ENCODE results near the gene CIROP. TPM values are rescaled to one million over a fixed set of nuclear protein-coding genes. Genes with fewer than 3 reads are reported as not detected.
A peak's percentile ranks its signal among the peaks of the same experiment; 100 is the strongest.

CIROP gene
- total RNA-seq, 1 experiment from 2014 or later, result not detected

- peaks cover 7 to 37% (median 28%) of the 10 kb centered on the region in 3 experiments for H3K36me3 Mint-ChIP-seq (ENCODE audit: insufficient read depth in 1 of 3, low read depth in 3 of 3)
- H3K18ac ChIP-seq (ENCODE audit: insufficient read length, low read depth, low read length), result no peak overlapping the region
Observed at GRCh38 chr14:23055147-23055550, 49.6 kb downstream of the CIROP start.

More at GRCh38 chr14:23055147-23055550, 49.6 kb downstream of the CIROP start:
- no CpG with 5 or more reads among the region's 12 CpGs for WGBS (ENCODE audit: extremely low coverage, insufficient read length, low lambda C conversion rate)
- no peaks in the 10 kb centered on the region for H3K79me1 ChIP-seq (ENCODE audit: insufficient read depth, low read depth, low read length, poor library complexity, severe bottlenecking)
- no peak overlapping the region for H3K9ac ChIP-seq (ENCODE audit: extremely low read depth, insufficient read length, low read length)
- H3K9me3 Mint-ChIP-seq, result no peaks in the 10 kb centered on the region
- peaks cover 15% of the 10 kb centered on the region for H3K23me2 ChIP-seq (ENCODE audit: insufficient read length, low read depth, low read length, poor library complexity, severe bottlenecking)
- H4K5ac ChIP-seq (ENCODE audit: insufficient read length, low read depth, low read length), result no peak overlapping the region
- no peak overlapping the region for H3K23ac ChIP-seq (ENCODE audit: insufficient read length, low read depth, low read length)
- H3K27me3 Mint-ChIP-seq (ENCODE audit: low read depth), result peaks cover 8% of the 10 kb centered on the region
- no peak overlapping the region for H2BK120ac ChIP-seq (ENCODE audit: low read depth, low read length, poor library complexity, severe bottlenecking)
- no peak overlapping the region for H2BK20ac ChIP-seq (ENCODE audit: low read depth, low read length, poor library complexity, severe bottlenecking)
- no peak overlapping the region for H4K8ac ChIP-seq (replicated peaks; ENCODE audit: insufficient read length, low read depth, low read length)
- H2AFZ ChIP-seq (ENCODE audit: low read length), result no peak overlapping the region
- H3K27ac ChIP-seq (ENCODE audit: insufficient read length, low read depth, low read length), result no peak overlapping the region
- H3K56ac ChIP-seq (ENCODE audit: insufficient read length, low read depth, low read length), result no peak overlapping the region
- TF ChIP-seq CTCF (conservative IDR thresholded peaks at IDR 0.05), result no peak
- H3K9me3 ChIP-seq (ENCODE audit: control insufficient read depth, low read depth, low read length), result no peaks in the 10 kb centered on the region
- no peak overlapping the region for H3K27ac Mint-ChIP-seq
- H2BK15ac ChIP-seq (ENCODE audit: low read depth, low read length), result no peak overlapping the region
- no peak overlapping the region for H3T11ph ChIP-seq (ENCODE audit: low read length)
- no peak overlapping the region for H2BK12ac ChIP-seq (ENCODE audit: insufficient read length, low read depth, low read length)
- H3K4me1 ChIP-seq (ENCODE audit: insufficient read depth, low read length), result no peaks in the 10 kb centered on the region; the same call in 1 of the 2 replicates
- H3K4me1 Mint-ChIP-seq, result peaks cover 16 to 19% of the 10 kb centered on the region in 2 experiments
- no peak overlapping the region for H3K4ac ChIP-seq (ENCODE audit: low read depth, low read length)
- DNase-seq, result no peak
- no peak overlapping the region for H3K14ac ChIP-seq (ENCODE audit: insufficient read depth, low read length)
- H2AK5ac ChIP-seq (ENCODE audit: insufficient read length, low read length), result no peak overlapping the region
- H3K79me2 ChIP-seq (ENCODE audit: insufficient read depth, low read length), result no peaks in the 10 kb centered on the region
- no peak overlapping the region for H2BK5ac ChIP-seq (ENCODE audit: insufficient read length, low read length)
- no peak overlapping the region for H4K91ac ChIP-seq (ENCODE audit: insufficient read length, low read depth, low read length)
- no peak overlapping the region for H3K4me2 ChIP-seq (ENCODE audit: insufficient read depth, insufficient read length, low read length)
- H3K27me3 ChIP-seq (ENCODE audit: insufficient read depth, low read length), result no peaks in the 10 kb centered on the region
- no peaks in the 10 kb centered on the region for H4K20me1 ChIP-seq (ENCODE audit: control insufficient read depth, insufficient read depth, insufficient read length)
- H3K4me3 Mint-ChIP-seq, result peak overlapping the region in 1 of 2 experiments; percentile 44; a peak in 2 of 5 replicates

Data from H9 (cell line).